HUES64 (cell line): Measurements from ENCODE around the gene RPH3AL.

Source experiments
- H3K27ac ChIP-seq: 2 replicates; pipeline ENCODE4 v1.7.0; 2013; ENCODE audit warnings: low read depth, low read length, inconsistent platforms
- H3K27me3 ChIP-seq: 2 replicates; pipeline ENCODE4 v1.6.1; 2013; ENCODE audit warnings: mild to moderate bottlenecking, low read length; ENCODE audit not compliant: insufficient read depth
- H3K36me3 ChIP-seq: 2 replicates; pipeline ENCODE4 v1.6.1; 2013; ENCODE audit warnings: mild to moderate bottlenecking, low read length; ENCODE audit not compliant: insufficient read depth
- H3K4me1 ChIP-seq: 2 replicates; pipeline ENCODE4 v1.6.1; 2013; ENCODE audit warnings: mild to moderate bottlenecking, low read length, moderate library complexity; ENCODE audit not compliant: insufficient read depth
- H3K4me3 ChIP-seq: 2 replicates; pipeline ENCODE4 v1.5.1; 2013; ENCODE audit warnings: mild to moderate bottlenecking, low read length, moderate library complexity
- H3K9ac ChIP-seq: 2 replicates; pipeline ENCODE4 v1.6.1; 2013; ENCODE audit warnings: mild to moderate bottlenecking, low read depth, low read length
- H3K9me3 ChIP-seq: 2 replicates; pipeline ENCODE4 v1.6.1; 2013; ENCODE audit warnings: low read depth, low read length; ENCODE audit not compliant: insufficient read depth
- WGBS: fragments of 150-250, 120-280 bp; methylation state at CpG from one replicate; pipeline ENCODE4 v1.1.7; 2013; ENCODE audit warnings: missing lambda C conversion rate; 5-methylcytosine and 5-hydroxymethylcytosine counted together

RPH3AL gene

DNA sequence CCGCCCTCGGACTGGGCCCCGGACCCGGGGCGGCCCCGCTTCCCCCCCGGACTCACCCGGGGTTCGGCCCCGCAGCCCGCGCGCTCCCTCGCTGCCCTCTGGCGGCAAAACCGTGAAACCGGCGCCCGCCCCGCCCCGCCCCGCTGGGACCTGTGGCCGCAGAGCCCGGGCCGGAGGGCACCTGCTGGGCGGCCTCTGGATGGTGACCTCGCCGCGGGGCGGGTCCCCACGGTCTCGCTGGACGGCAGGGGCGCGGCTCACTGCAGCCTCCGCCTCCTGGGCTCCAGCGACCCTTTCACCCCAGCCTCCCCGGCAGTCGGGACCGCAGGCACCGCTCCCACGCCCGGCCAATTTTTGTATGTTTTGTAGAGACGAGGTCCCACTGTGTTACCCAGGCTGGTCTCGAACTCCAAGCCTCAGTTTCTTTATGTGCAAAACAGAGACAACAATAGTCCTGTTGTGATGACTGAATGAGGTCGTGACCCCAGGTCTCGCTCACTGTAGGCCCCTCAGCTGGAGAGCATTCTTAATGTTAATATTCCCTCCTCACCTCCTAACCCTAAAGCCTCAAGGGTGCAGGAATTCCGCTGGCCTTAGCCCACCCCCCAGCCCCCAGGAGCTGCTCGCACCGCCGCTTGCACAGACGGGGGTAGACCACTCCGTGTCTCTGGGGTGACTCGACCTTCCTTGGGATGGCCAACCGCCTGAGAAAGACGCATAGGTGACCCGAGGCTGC, 33.7 kb upstream of the RPH3AL start:
- Histone ChIP-seq H3K4me1 (peaks cover 29% of the 10 kb centered on the region), H3K36me3 (no peaks in the 10 kb centered on the region), H3K27me3 (peaks cover 53% of the 10 kb centered on the region), H3K4me3 (peak overlapping the region; percentile 36), H3K27ac (no peak overlapping the region), H3K9ac (no peak overlapping the region), H3K9me3 (peaks cover 5% of the 10 kb centered on the region; the same call in 1 of the 2 replicates)
- WGBS, result 2% methylated on average over 57 of the region's 57 CpGs

GRCh38 chr17:385836-386140, 33.2 kb upstream of the RPH3AL start:
- Histone ChIP-seq H3K27me3 (peaks cover 53% of the 10 kb centered on the region), H3K36me3 (no peaks in the 10 kb centered on the region), H3K27ac (no peak overlapping the region), H3K9me3 (peaks cover 5% of the 10 kb centered on the region; the same call in 1 of the 2 replicates), H3K4me1 (peaks cover 29% of the 10 kb centered on the region), H3K4me3 (peak overlapping the region; percentile 22; the same call in 1 of the 2 replicates), H3K9ac (no peak overlapping the region)
- under 1% methylated on average over 36 of the region's 42 CpGs for WGBS

GRCh38 chr17:385178-385835, 32.7 kb upstream of the RPH3AL start:
- Histone ChIP-seq H3K4me1 (peaks cover 29% of the 10 kb centered on the region), H3K9ac (no peak overlapping the region; the same call in 1 of the 2 replicates), H3K4me3 (peak overlapping the region; percentile 53), H3K27me3 (peaks cover 53% of the 10 kb centered on the region), H3K9me3 (peaks cover 5% of the 10 kb centered on the region; the same call in 1 of the 2 replicates), H3K27ac (no peak overlapping the region), H3K36me3 (no peaks in the 10 kb centered on the region)
- WGBS, result 2% methylated on average over 55 of the region's 70 CpGs

DNA sequence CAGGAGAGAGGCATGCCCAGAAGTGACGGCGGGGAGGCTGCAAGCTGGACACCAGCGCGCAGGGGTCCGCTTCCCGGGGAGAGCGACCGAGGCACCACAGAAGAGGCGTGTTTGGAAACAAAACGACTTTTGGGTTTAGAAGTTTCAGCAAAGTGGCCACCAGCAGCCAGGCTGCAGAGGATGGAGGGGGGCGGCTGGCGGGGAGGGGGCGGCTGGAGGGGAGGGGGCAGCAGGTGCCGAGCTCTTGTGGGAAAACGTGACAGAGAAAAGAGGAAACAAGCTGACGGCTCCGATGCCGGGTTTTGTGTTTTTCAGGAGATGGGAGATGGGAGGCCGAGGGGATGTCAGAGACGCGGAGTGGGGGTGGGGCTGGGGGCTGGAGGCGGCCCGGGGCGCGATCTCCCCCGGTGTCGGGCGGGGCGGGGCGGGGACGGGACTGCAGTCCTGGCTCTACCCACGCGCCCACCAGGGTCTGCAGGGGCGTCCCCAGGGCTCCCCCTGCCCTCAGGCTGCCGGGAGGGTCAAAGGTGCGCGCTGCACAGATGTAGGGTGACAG, 32.1 kb upstream of the RPH3AL start:
- peaks cover 5% of the 10 kb centered on the region; the same call in 1 of the 2 replicates for H3K9me3 ChIP-seq
- H3K9ac ChIP-seq, result no peak overlapping the region
- H3K4me1 ChIP-seq, result peaks cover 29% of the 10 kb centered on the region
- H3K4me3 ChIP-seq, result peak overlapping the region; percentile 53
- peaks cover 53% of the 10 kb centered on the region for H3K27me3 ChIP-seq
- no peaks in the 10 kb centered on the region for H3K36me3 ChIP-seq
- H3K27ac ChIP-seq, result no peak overlapping the region
- WGBS, result 10% methylated on average over 37 of the region's 37 CpGs

- no peak overlapping the region for H3K4me3 ChIP-seq
- H3K27ac ChIP-seq, result no peak overlapping the region
- peaks cover 5% of the 10 kb centered on the region; the same call in 1 of the 2 replicates for H3K9me3 ChIP-seq
- H3K9ac ChIP-seq, result no peak overlapping the region
- no peaks in the 10 kb centered on the region for H3K36me3 ChIP-seq
- 48% methylated on average over 19 of the region's 19 CpGs for WGBS
- peaks cover 53% of the 10 kb centered on the region for H3K27me3 ChIP-seq
- peaks cover 29% of the 10 kb centered on the region for H3K4me1 ChIP-seq
Measured at GRCh38 chr17:383771-384621, 31.4 kb upstream of the RPH3AL start.

DNA sequence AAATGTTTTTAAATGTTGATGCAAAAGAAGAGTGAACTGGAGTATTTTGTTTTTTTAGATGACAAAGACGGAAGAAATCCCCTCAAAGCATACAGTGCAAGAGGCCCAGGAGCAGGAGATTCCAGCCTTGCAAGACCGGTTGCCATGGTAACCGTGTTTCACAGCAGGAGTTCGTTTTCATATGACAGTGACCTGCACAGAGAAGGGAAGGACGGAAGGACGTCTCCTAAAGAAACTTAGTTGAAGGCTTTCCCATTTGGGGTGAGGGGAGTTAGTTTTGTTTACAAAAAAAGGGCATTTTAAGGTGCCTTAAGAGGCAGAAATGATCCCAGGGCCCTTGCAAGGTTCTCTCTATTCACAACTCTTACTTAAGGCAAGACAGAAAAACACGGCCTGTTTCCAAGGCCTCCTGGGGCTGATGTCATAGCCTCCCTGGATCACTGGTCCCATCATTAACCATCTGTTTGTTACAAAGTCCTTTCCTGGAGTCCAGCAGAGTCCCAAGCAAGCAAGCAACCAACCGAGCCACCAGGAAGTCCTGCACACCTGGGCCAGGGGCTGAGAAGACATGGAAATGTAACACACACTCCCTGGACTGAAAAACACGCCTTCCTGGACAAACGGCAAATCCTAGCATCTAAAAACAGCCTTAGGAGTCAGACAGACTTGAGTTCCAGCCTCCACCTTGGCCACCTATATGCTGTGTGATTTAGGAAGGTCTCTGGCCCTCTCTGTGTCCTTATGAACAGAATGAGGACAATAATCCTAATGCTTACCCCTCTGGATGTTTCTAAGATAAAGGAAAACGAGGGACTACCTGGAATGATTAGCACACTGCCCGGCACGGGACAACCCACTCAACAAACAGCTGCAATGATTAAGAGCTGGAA, 30.3 kb upstream of the RPH3AL start:
- Histone ChIP-seq H3K9ac (no peak overlapping the region), H3K9me3 (peaks cover 2% of the 10 kb centered on the region; the same call in 1 of the 2 replicates), H3K27me3 (peaks cover 51% of the 10 kb centered on the region), H3K4me3 (no peak overlapping the region; the same call in 1 of the 2 replicates), H3K36me3 (no peaks in the 10 kb centered on the region), H3K4me1 (peaks cover 30% of the 10 kb centered on the region), H3K27ac (no peak overlapping the region)
- WGBS, result 44% methylated on average over 13 of the region's 13 CpGs

GRCh38 chr17:381941-382643, 29.5 kb upstream of the RPH3AL start:
- Histone ChIP-seq H3K36me3 (no peaks in the 10 kb centered on the region), H3K4me1 (peaks cover 34% of the 10 kb centered on the region), H3K9me3 (no peaks in the 10 kb centered on the region), H3K27ac (no peak overlapping the region), H3K4me3 (no peak overlapping the region; the same call in 1 of the 2 replicates), H3K27me3 (peaks cover 45% of the 10 kb centered on the region), H3K9ac (no peak overlapping the region)
- WGBS, result 60% methylated on average over 9 of the region's 9 CpGs

DNA sequence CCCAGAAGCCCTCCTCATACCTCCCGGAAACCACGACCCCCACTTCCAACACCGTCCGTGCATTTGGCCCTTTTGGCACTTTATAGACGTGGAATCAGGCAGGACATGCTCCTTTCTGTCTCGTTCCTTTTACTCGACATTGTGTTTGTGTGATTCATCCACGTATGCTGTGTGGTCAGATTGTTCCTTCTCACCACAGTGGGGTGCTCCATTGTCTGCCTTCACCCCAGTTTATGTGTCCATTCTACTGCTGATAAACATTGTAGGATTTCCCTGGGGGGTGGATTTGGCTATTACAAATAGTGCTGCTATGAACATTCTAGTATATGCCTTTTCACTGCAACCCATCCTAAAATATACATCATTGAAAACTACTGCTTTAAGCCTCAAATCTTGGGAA, 28.9 kb upstream of the RPH3AL start:
- Histone ChIP-seq H3K27ac (no peak overlapping the region), H3K9me3 (no peaks in the 10 kb centered on the region), H3K27me3 (peaks cover 39% of the 10 kb centered on the region), H3K36me3 (no peaks in the 10 kb centered on the region), H3K9ac (no peak overlapping the region), H3K4me3 (no peak overlapping the region), H3K4me1 (peaks cover 32% of the 10 kb centered on the region)
- WGBS, result 76% methylated on average over 8 of the region's 8 CpGs

DNA sequence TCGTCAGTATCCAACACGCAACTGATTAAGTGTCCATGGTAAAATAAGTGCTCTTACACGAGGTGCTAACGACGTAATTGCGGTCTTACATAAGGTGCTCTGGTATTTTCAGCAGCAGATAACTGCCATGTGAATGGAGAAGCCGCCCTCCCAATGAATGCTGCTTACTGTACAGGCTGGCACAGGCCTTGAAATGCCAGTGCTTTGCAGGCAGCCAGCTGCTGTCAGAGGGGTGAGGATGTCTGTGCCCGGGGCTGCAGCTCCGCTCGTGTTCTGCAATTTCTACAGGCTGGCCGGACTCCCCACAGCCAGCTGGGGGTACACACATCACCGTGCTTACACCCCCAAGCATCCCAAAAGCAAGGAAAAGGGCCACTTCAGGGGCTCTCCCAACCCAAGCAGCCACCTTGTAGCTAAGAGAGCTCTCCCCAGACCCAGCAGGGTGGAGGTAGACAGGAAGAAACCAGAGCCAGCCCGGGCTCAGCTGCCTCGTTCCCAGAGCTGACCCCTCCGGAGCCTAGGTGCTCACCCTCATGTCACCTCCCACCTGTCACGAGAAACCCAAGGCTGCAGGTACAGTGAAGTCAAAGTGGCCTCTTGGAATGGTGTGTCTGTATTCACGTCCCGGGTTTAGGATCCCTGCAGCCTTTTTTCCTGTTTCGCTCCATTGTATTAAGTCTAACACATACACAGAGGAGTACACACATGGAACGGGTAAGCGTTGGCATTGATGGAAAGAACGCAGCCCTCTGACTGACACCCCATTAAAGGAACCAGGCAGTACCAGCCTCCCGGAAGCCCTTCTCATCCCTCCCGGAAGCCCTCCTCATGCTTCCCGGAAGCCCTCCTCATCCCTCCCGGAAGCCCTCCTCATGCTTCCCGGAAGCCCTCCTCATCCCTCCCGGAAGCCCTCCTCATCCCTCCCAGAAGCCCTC, 27.2 kb upstream of the RPH3AL start:
- no peak overlapping the region for H3K9ac ChIP-seq
- H3K27ac ChIP-seq, result no peak overlapping the region
- H3K36me3 ChIP-seq, result no peaks in the 10 kb centered on the region
- H3K27me3 ChIP-seq, result peaks cover 27% of the 10 kb centered on the region
- no peak overlapping the region for H3K4me3 ChIP-seq
- H3K9me3 ChIP-seq, result no peaks in the 10 kb centered on the region
- 90% methylated on average over 28 of the region's 28 CpGs for WGBS
- H3K4me1 ChIP-seq, result peaks cover 29% of the 10 kb centered on the region; the same call in 1 of the 2 replicates
